Thoracic aorta (tissue), 2 donors: ENCODE data around the gene ARHGDIG. TPM values are rescaled to one million over a fixed set of nuclear protein-coding genes. Genes with fewer than 3 reads are reported as not detected.

Source experiments
- ATAC-seq: fragments of 150-250 bp; one replicate; pipeline ENCODE4 v1.8.0; 2017; ENCODE audit warnings: low read depth; ENCODE audit not compliant: insufficient number of reproducible peaks, low FRiP score
- DNase-seq: peaks from one replicate; pipeline ENCODE4 v3.0.0-alpha.2; 2020; ENCODE audit warnings: low spot score
- H3K27ac ChIP-seq, 2 donors: fragments of 200-600 bp; sonication (generic); 1 replicate in 1 of 2; 2 replicates in 1 of 2; pipeline ENCODE4 v1.5.1; 2016; ENCODE audit warnings: mild to moderate bottlenecking in 2 of 2, moderate library complexity in 2 of 2
- H3K27me3 ChIP-seq: fragments of 200-600 bp; sonication (generic); replicated peaks from 2 replicates; pipeline ENCODE4 v1.6.0; 2016; ENCODE audit warnings: mild to moderate bottlenecking; ENCODE audit not compliant: insufficient read depth
- H3K36me3 ChIP-seq: fragments of 200-600 bp; sonication (generic); one replicate; pipeline ENCODE4 v1.5.1; 2016
- H3K4me1 ChIP-seq, 2 donors: fragments of 200-600 bp; sonication (generic); 1 replicate in 1 of 2; 2 replicates in 1 of 2; pipeline versions ENCODE4 v1.5.1 to v1.6.0; 2016; ENCODE audit warnings: low read depth in 2 of 2, mild to moderate bottlenecking in 1 of 2; ENCODE audit not compliant: control insufficient read depth in 1 of 2
- H3K4me3 ChIP-seq: fragments of 200-600 bp; sonication (generic); 2 replicates; pipeline ENCODE4 v1.5.1; 2016; ENCODE audit warnings: mild to moderate bottlenecking
- H3K9me3 ChIP-seq: fragments of 200-600 bp; sonication (generic); 2 replicates; pipeline ENCODE4 v1.5.1; 2016
- total RNA-seq, 2 donors: library from RNA; depleted of rRNA; stranded (reverse); fragments of >200 nt; gene quantifications; one replicate each; pipeline versions ENCODE4 v1.1.0 to v1.2.3, GENCODE V29; 2016
- TF ChIP-seq, protein P1 (sequence below): fragments of 200-600 bp; sonication (generic); IDR thresholded peaks from one replicate; pipeline ENCODE4 v1.5.1; 2019; ENCODE audit warnings: antibody characterized with exemption

Gene ARHGDIG
- total RNA-seq, 2 donors from 2014 or later = not detected

- Histone ChIP-seq H3K9me3 (no peaks in the 10 kb centered on the region), H3K27me3 (no peaks in the 10 kb centered on the region), H3K27ac (no peak overlapping the region), H3K4me3 (no peak overlapping the region), H3K4me1 (no peaks in the 10 kb centered on the region), H3K36me3 (peaks cover 41% of the 10 kb centered on the region)
- DNase-seq (no peak), ATAC-seq (no peak)
- TF ChIP-seq, protein P1, sequence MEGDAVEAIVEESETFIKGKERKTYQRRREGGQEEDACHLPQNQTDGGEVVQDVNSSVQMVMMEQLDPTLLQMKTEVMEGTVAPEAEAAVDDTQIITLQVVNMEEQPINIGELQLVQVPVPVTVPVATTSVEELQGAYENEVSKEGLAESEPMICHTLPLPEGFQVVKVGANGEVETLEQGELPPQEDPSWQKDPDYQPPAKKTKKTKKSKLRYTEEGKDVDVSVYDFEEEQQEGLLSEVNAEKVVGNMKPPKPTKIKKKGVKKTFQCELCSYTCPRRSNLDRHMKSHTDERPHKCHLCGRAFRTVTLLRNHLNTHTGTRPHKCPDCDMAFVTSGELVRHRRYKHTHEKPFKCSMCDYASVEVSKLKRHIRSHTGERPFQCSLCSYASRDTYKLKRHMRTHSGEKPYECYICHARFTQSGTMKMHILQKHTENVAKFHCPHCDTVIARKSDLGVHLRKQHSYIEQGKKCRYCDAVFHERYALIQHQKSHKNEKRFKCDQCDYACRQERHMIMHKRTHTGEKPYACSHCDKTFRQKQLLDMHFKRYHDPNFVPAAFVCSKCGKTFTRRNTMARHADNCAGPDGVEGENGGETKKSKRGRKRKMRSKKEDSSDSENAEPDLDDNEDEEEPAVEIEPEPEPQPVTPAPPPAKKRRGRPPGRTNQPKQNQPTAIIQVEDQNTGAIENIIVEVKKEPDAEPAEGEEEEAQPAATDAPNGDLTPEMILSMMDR = no peak
Measured at GRCh38 chr16:263182-263774, 17.1 kb upstream of the ARHGDIG start.

GRCh38 chr16:263944-264343, 16.4 kb upstream of the ARHGDIG start:
- no peak for DNase-seq
- no peak overlapping the region for H3K4me3 ChIP-seq
- H3K4me1 ChIP-seq = no peaks in the 10 kb centered on the region
- H3K27ac ChIP-seq = no peak overlapping the region
- TF ChIP-seq, protein P1 = no peak
- ATAC-seq = no peak
- peaks cover 40% of the 10 kb centered on the region for H3K36me3 ChIP-seq
- H3K27me3 ChIP-seq = no peaks in the 10 kb centered on the region
- no peaks in the 10 kb centered on the region for H3K9me3 ChIP-seq

GRCh38 chr16:264440-264951, 15.9 kb upstream of the ARHGDIG start:
- Histone ChIP-seq H3K36me3 (peaks cover 34% of the 10 kb centered on the region), H3K4me3 (no peak overlapping the region), H3K9me3 (no peaks in the 10 kb centered on the region), H3K4me1 (no peaks in the 10 kb centered on the region), H3K27me3 (no peaks in the 10 kb centered on the region), H3K27ac (no peak overlapping the region)
- ATAC-seq = no peak
- TF ChIP-seq, protein P1 = no peak
- no peak for DNase-seq

DNA sequence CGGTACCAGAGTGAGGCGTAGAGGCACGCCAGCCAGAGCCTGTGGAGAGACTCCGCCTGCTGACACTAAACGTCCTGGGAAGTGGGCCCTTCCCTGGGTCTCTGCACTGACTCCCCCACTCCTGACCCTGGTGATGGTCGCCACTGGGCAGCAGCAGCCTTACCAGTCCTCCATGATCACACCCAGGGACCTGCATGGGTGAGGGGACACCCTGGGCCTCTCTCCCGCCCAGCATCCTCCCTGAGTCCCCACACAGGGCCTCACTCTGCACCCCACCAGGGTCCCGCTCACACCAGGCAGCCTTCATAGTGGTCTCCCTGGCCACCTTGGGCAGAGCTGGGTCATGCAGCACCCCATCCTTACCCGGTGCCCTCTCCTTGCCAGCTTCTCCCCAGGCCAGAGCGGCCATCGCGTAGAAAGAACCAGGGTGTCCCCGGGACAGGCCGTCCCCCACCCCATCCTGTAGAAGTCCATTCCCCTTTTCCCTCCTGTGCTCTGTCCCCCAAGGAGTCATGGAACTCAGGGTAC, 15.3 kb upstream of the ARHGDIG start:
- Histone ChIP-seq H3K27ac (no peak overlapping the region), H3K36me3 (peaks cover 30% of the 10 kb centered on the region), H3K9me3 (no peaks in the 10 kb centered on the region), H3K27me3 (no peaks in the 10 kb centered on the region), H3K4me3 (no peak overlapping the region), H3K4me1 (no peaks in the 10 kb centered on the region)
- DNase-seq = no peak
- TF ChIP-seq, protein P1 = no peak
- ATAC-seq = no peak

DNA sequence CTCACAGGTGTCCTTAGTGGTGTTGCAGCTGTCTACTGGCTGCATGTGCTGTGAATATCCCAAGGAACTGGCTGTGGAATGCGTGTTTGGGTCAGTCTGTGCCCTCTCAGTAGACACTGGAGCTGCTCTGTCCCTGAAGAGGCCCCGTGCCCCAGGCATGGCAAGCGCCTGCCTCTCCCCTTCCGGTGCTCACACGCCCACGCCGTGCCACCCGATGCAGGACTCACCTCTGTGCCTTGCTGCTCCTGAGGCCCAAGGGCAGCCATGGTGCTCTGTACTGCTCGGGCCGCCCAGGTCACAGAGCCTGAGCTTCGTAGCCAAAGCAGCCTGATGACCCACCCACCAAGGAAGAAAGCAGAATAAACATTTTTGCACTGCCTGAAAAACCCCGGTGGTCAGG, 14.7 kb upstream of the ARHGDIG start:
- TF ChIP-seq, protein P1 = no peak
- DNase-seq (no peak), ATAC-seq (no peak)
- H3K9me3 ChIP-seq = no peaks in the 10 kb centered on the region
- H3K4me1 ChIP-seq = no peaks in the 10 kb centered on the region
- H3K4me3 ChIP-seq = no peak overlapping the region
- H3K27me3 ChIP-seq = no peaks in the 10 kb centered on the region
- no peak overlapping the region for H3K27ac ChIP-seq
- peaks cover 25% of the 10 kb centered on the region for H3K36me3 ChIP-seq
